H9 (cell line): Measurements from ENCODE around the gene RALY. TPM values are rescaled to one million over a fixed set of nuclear protein-coding genes. Genes with fewer than 3 reads are reported as not detected.
A peak's percentile ranks its signal among the peaks of the same experiment; 100 is the strongest.

Experiments used
- DNase-seq: peaks from one replicate; pipeline ENCODE4 v3.0.0-alpha.2; 2017
- H2AFZ ChIP-seq: one replicate; pipeline ENCODE4 v1.6.1; 2013; ENCODE audit warnings: mild to moderate bottlenecking, low read length, control low read depth, moderate library complexity
- H2AK5ac ChIP-seq: 2 replicates; pipeline ENCODE4 v1.6.1; 2013; ENCODE audit warnings: low read length, control low read depth, mixed read lengths; ENCODE audit not compliant: insufficient read length
- H2BK120ac ChIP-seq: one replicate; pipeline ENCODE4 v1.6.1; 2013; ENCODE audit warnings: low read depth, mild to moderate bottlenecking, low read length, control low read depth, inconsistent platforms; ENCODE audit not compliant: poor library complexity, severe bottlenecking
- H2BK12ac ChIP-seq: 2 replicates; pipeline ENCODE4 v1.6.1; 2013; ENCODE audit warnings: low read length, control low read depth, mixed read lengths, low read depth; ENCODE audit not compliant: insufficient read length
- H2BK15ac ChIP-seq: 2 replicates; pipeline ENCODE4 v1.6.1; 2013; ENCODE audit warnings: low read depth, low read length, control low read depth
- H2BK20ac ChIP-seq: one replicate; pipeline ENCODE4 v1.6.1; 2013; ENCODE audit warnings: low read depth, mild to moderate bottlenecking, low read length, control low read depth, inconsistent platforms; ENCODE audit not compliant: poor library complexity, severe bottlenecking
- H2BK5ac ChIP-seq: 2 replicates; pipeline ENCODE4 v1.6.1; 2013; ENCODE audit warnings: low read length, control low read depth, mixed read lengths; ENCODE audit not compliant: insufficient read length
- H3K14ac ChIP-seq: 2 replicates; pipeline ENCODE4 v1.6.1; 2013; ENCODE audit warnings: low read length, control low read depth; ENCODE audit not compliant: insufficient read depth
- H3K18ac ChIP-seq: 2 replicates; pipeline ENCODE4 v1.6.1; 2013; ENCODE audit warnings: low read depth, mild to moderate bottlenecking, mixed read lengths, low read length, control low read depth; ENCODE audit not compliant: insufficient read length
- H3K23ac ChIP-seq: 2 replicates; pipeline ENCODE4 v1.6.1; 2013; ENCODE audit warnings: low read length, control low read depth, mixed read lengths, low read depth; ENCODE audit not compliant: insufficient read length
- H3K23me2 ChIP-seq: 2 replicates; pipeline ENCODE4 v1.6.1; 2013; ENCODE audit warnings: low read depth, mild to moderate bottlenecking, mixed read lengths, low read length, control low read depth; ENCODE audit not compliant: insufficient read length, poor library complexity, severe bottlenecking
- H3K27ac ChIP-seq: 2 replicates; pipeline ENCODE4 v1.5.1; 2013; ENCODE audit warnings: low read length, control low read depth, mixed read lengths, low read depth; ENCODE audit not compliant: insufficient read length
- H3K27me3 ChIP-seq: 2 replicates; pipeline ENCODE4 v1.6.1; 2013; ENCODE audit warnings: low read length, control low read depth, inconsistent platforms; ENCODE audit not compliant: insufficient read depth
- H3K4ac ChIP-seq: 2 replicates; pipeline ENCODE4 v1.6.1; 2013; ENCODE audit warnings: low read depth, mild to moderate bottlenecking, control low read depth, inconsistent platforms, low read length, moderate library complexity
- H3K4me1 ChIP-seq: 2 replicates; pipeline ENCODE4 v1.6.1; 2013; ENCODE audit warnings: low read length, control low read depth, inconsistent platforms; ENCODE audit not compliant: insufficient read depth
- H3K4me2 ChIP-seq: 2 replicates; pipeline ENCODE4 v1.6.1; 2013; ENCODE audit warnings: low read length, control low read depth, mixed read lengths; ENCODE audit not compliant: insufficient read length, insufficient read depth
- H3K56ac ChIP-seq: 2 replicates; pipeline ENCODE4 v1.6.1; 2013; ENCODE audit warnings: low read depth, mild to moderate bottlenecking, mixed read lengths, low read length, control low read depth; ENCODE audit not compliant: insufficient read length
- H3K79me1 ChIP-seq: 2 replicates; pipeline ENCODE4 v1.6.1; 2013; ENCODE audit warnings: low read depth, mild to moderate bottlenecking, moderate library complexity, low read length, control low read depth, inconsistent platforms; ENCODE audit not compliant: insufficient read depth, poor library complexity, severe bottlenecking
- H3K79me2 ChIP-seq: 2 replicates; pipeline ENCODE4 v1.6.1; 2013; ENCODE audit warnings: low read length, control low read depth, inconsistent platforms; ENCODE audit not compliant: insufficient read depth
- H3K9ac ChIP-seq: 2 replicates; pipeline ENCODE4 v1.6.1; 2013; ENCODE audit warnings: low read length, control low read depth, mixed read lengths; ENCODE audit not compliant: insufficient read length; ENCODE audit errors: extremely low read depth
- H3K9me3 ChIP-seq: one replicate; pipeline ENCODE4 v1.6.1; 2013; ENCODE audit warnings: low read depth, low read length, inconsistent platforms; ENCODE audit not compliant: control insufficient read depth
- H3T11ph ChIP-seq: one replicate; pipeline ENCODE4 v1.6.1; 2013; ENCODE audit warnings: mild to moderate bottlenecking, low read length, control low read depth, inconsistent platforms
- H4K20me1 ChIP-seq: one replicate; pipeline ENCODE4 v1.6.1; 2013; ENCODE audit not compliant: control insufficient read depth, insufficient read length, insufficient read depth
- H4K5ac ChIP-seq: 2 replicates; pipeline ENCODE4 v1.6.1; 2013; ENCODE audit warnings: low read depth, mild to moderate bottlenecking, mixed read lengths, low read length, control low read depth; ENCODE audit not compliant: insufficient read length
- H4K8ac ChIP-seq: replicated peaks from 2 replicates; pipeline ENCODE4 v1.6.1; 2013; ENCODE audit warnings: low read length, control low read depth, mixed read lengths, low read depth; ENCODE audit not compliant: insufficient read length
- H4K91ac ChIP-seq: 2 replicates; pipeline ENCODE4 v1.6.1; 2013; ENCODE audit warnings: low read depth, mild to moderate bottlenecking, moderate library complexity, mixed read lengths, low read length, control low read depth; ENCODE audit not compliant: insufficient read length
- H3K27ac Mint-ChIP-seq, 3 experiments: 2 replicates in 2 of 3; 3 replicates in 1 of 3; pipeline ENCODE4 v1.8.0; 2020 to 2021; ENCODE audit warnings: mixed read lengths in 3 of 3, mild to moderate bottlenecking in 1 of 3, moderate library complexity in 1 of 3
- H3K27me3 Mint-ChIP-seq: 2 replicates; pipeline ENCODE4 v1.8.0; 2021; ENCODE audit warnings: low read depth, mild to moderate bottlenecking, moderate library complexity, mixed read lengths
- H3K36me3 Mint-ChIP-seq, 3 experiments: 2 replicates in 2 of 3; 3 replicates in 1 of 3; pipeline ENCODE4 v1.8.0; 2020 to 2021; ENCODE audit warnings: low read depth in 3 of 3, mixed read lengths in 3 of 3; ENCODE audit not compliant: insufficient read depth in 1 of 3
- H3K4me1 Mint-ChIP-seq, 2 experiments: 2 replicates each; pipeline ENCODE4 v1.8.0; 2020; ENCODE audit warnings: mixed read lengths in 2 of 2
- H3K4me3 Mint-ChIP-seq, 2 experiments: 2 replicates in 1 of 2; 3 replicates in 1 of 2; pipeline ENCODE4 v1.8.0; 2020 to 2021; ENCODE audit warnings: mild to moderate bottlenecking in 2 of 2, mixed read lengths in 2 of 2, moderate library complexity in 1 of 2
- H3K9me3 Mint-ChIP-seq, 2 experiments: 2 replicates in 1 of 2; 3 replicates in 1 of 2; pipeline ENCODE4 v1.8.0; 2020; ENCODE audit warnings: mild to moderate bottlenecking in 2 of 2, mixed read lengths in 2 of 2, moderate library complexity in 1 of 2
- WGBS: extraction: QIAGEN DNeasy Blood & Tissue Kit; methylation state at CpG from one replicate; pipeline ENCODE4 v1.1.7; 2013; ENCODE audit warnings: missing lambda C conversion rate, low lambda C conversion rate, mixed read lengths; ENCODE audit not compliant: insufficient read length; ENCODE audit errors: extremely low coverage; 5-methylcytosine and 5-hydroxymethylcytosine counted together
- total RNA-seq: library from RNA; stranded (reverse); gene quantifications from 2 replicates; pipeline ENCODE4 v1.2.1, GENCODE V29; 2021
- TF ChIP-seq, protein P1 (sequence below): fragments of 200-600 bp; sonication (generic); conservative IDR thresholded peaks from 3 replicates; pipeline ENCODE4 v1.8.0; 2021; ENCODE audit warnings: antibody characterized with exemption, mild to moderate bottlenecking

Gene RALY
- total RNA-seq, 1 experiment from 2014 or later = 199 TPM

DNA sequence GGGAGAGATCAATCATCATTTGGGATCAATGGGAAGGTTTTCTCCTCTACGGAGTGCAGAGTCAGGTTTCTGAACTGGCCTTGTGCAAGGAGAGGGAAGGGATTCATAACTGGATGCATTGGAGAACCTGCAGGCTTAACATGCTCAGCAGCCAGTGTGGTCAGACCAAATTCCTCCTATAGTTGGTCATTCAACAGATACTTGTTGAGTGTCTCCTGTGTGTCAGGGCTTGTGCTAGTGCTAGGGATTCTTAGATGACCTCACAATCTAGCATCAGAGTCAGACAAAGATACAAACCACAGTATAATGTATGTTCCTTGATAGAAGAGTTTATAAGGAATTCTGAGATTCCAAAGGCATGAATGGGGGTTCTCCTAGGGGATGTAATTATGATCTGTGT lies 23.9 kb downstream of the RALY start:
- Histone ChIP-seq H3K79me2 (peaks cover 22% of the 10 kb centered on the region; the same call in 1 of the 2 replicates), H2AK5ac (no peak overlapping the region), H2AFZ (no peak overlapping the region), H3K56ac (no peak overlapping the region), H4K8ac (no peak overlapping the region), H2BK15ac (no peak overlapping the region), H2BK12ac (no peak overlapping the region), H3K9ac (no peak overlapping the region), H4K5ac (no peak overlapping the region), H3T11ph (no peak overlapping the region), H3K14ac (no peak overlapping the region), H3K23ac (no peak overlapping the region), H3K4me1 (peaks cover 6% of the 10 kb centered on the region; the same call in 1 of the 2 replicates), H4K20me1 (no peaks in the 10 kb centered on the region), H3K27ac (no peak overlapping the region), H3K9me3 (no peaks in the 10 kb centered on the region), H3K4me2 (no peak overlapping the region), H3K4ac (no peak overlapping the region), H3K27me3 (no peaks in the 10 kb centered on the region), H3K79me1 (peaks cover 3% of the 10 kb centered on the region), H3K18ac (no peak overlapping the region), H2BK5ac (no peak overlapping the region), H2BK120ac (no peak overlapping the region), H3K23me2 (no peaks in the 10 kb centered on the region), H4K91ac (no peak overlapping the region), H2BK20ac (no peak overlapping the region)
- DNase-seq = no peak
- Mint-ChIP-seq H3K9me3 (no peaks in the 10 kb centered on the region; a peak in 1 of 5 replicates), H3K4me3 (no peak overlapping the region), H3K4me1 (peaks cover 63 to 70% of the 10 kb centered on the region in 2 experiments), H3K27ac (0 out of 7 replicates have a peak overlapping the region, but pooled peaks of 1 of the 3 experiments have one; percentile 0), H3K36me3 (peaks cover 6 to 8% (median 7%) of the 10 kb centered on the region in 3 experiments), H3K27me3 (no peaks in the 10 kb centered on the region)
- TF ChIP-seq, protein P1, sequence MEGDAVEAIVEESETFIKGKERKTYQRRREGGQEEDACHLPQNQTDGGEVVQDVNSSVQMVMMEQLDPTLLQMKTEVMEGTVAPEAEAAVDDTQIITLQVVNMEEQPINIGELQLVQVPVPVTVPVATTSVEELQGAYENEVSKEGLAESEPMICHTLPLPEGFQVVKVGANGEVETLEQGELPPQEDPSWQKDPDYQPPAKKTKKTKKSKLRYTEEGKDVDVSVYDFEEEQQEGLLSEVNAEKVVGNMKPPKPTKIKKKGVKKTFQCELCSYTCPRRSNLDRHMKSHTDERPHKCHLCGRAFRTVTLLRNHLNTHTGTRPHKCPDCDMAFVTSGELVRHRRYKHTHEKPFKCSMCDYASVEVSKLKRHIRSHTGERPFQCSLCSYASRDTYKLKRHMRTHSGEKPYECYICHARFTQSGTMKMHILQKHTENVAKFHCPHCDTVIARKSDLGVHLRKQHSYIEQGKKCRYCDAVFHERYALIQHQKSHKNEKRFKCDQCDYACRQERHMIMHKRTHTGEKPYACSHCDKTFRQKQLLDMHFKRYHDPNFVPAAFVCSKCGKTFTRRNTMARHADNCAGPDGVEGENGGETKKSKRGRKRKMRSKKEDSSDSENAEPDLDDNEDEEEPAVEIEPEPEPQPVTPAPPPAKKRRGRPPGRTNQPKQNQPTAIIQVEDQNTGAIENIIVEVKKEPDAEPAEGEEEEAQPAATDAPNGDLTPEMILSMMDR = no peak
- no CpG with 5 or more reads among the region's 1 CpG for WGBS
